Stomach (tissue), 9 donors: Measurements from ENCODE around the gene CD28. TPM values are rescaled to one million over a fixed set of nuclear protein-coding genes. Genes with fewer than 3 reads are reported as not detected.

Experiments used
- DNase-seq, 2 donors: peaks; one replicate each; pipeline versions ENCODE4 v3.0.0 to v3.0.0-alpha.2; 2013 to 2019
- H3K27ac ChIP-seq, 5 donors: fragments of 200-600 bp in 4 of 5; sonication (generic) in 4 of 5; one replicate each; pipeline ENCODE4 v1.5.1; 2013 to 2019; ENCODE audit warnings: mild to moderate bottlenecking in 1 of 5, moderate library complexity in 1 of 5
- H3K27me3 ChIP-seq, 3 donors: fragments of 200-600 bp; sonication (generic); one replicate each; pipeline ENCODE4 v1.5.1; 2017 to 2019; ENCODE audit warnings: mixed run types in 1 of 3
- H3K36me3 ChIP-seq, 4 donors: fragments of 200-600 bp; sonication (generic); 1 replicate in 3 of 4; 2 replicates in 1 of 4; pipeline ENCODE4 v1.5.1; 2016 to 2019
- H3K4me1 ChIP-seq, 4 donors: fragments of 200-600 bp; sonication (generic); one replicate each; pipeline ENCODE4 v1.5.1; 2016 to 2019
- H3K4me3 ChIP-seq, 4 donors: fragments of 200-600 bp; sonication (generic) in 3 of 4; one replicate each; pipeline ENCODE4 v1.5.1; 2016 to 2019; ENCODE audit warnings: mild to moderate bottlenecking in 1 of 4
- H3K9me3 ChIP-seq, 4 donors: fragments of 200-600 bp; sonication (generic); one replicate each; pipeline ENCODE4 v1.5.1; 2016 to 2019
- CTCF ChIP-seq, 7 experiments: fragments of 450-650 bp in 4 of 7; fragments of 200-600 bp in 3 of 7; sonication (generic) in 3 of 7; IDR thresholded peaks; one replicate each; pipeline ENCODE4 v1.5.1; 2016 to 2019; ENCODE audit warnings: antibody characterized with exemption in 7 of 7, control low read depth in 2 of 7, mild to moderate bottlenecking in 1 of 7
- EP300 ChIP-seq: sonication (generic); formaldehyde crosslinking; IDR thresholded peaks from one replicate; pipeline ENCODE4 v1.6.1; 2017; ENCODE audit warnings: antibody characterized with exemption
- POLR2A ChIP-seq, 4 donors: fragments of 450-650 bp; IDR thresholded peaks; one replicate each; pipeline ENCODE4 v1.6.1; 2016; ENCODE audit warnings: antibody characterized with exemption in 4 of 4, control low read depth in 2 of 4, mild to moderate bottlenecking in 1 of 4, moderate library complexity in 1 of 4
- POLR2AphosphoS5 ChIP-seq, 3 donors: sonication (generic); formaldehyde crosslinking; IDR thresholded peaks; one replicate each; pipeline ENCODE4 v1.6.1; 2016; ENCODE audit warnings: antibody characterized with exemption in 3 of 3
- WGBS, 5 donors: extraction: QIAGEN DNeasy Blood & Tissue Kit in 3 of 5; methylation state at CpG; one replicate each; pipeline versions ENCODE4 v1.1.5 to v1.1.7; 2013 to 2018; 5-methylcytosine and 5-hydroxymethylcytosine counted together
- intact Hi-C: fragments of 100-400 bp; cut with DNase I; formaldehyde crosslinking; loops from one replicate; pipeline ENCODE4 v1.15.1; 2023; ENCODE audit warnings: low total_unique reads
- polyA plus RNA-seq, 3 donors: library from polyadenylated mRNA; stranded (reverse); fragments of 200-250 nt; gene quantifications; one replicate each; pipeline ENCODE4 v1.2.3, GENCODE V29; 2013
- total RNA-seq, 5 donors: library from RNA; depleted of rRNA; stranded (reverse); fragments of >200 nt; gene quantifications; one replicate each; pipeline versions ENCODE4 v1.1.0 to v1.2.3, GENCODE V29; 2014 to 2016
- donor health status: healthy with polysubstance abuse.
- donor health status: Bipolar disorder and iron deficiency.
- donor health status: healthy.

Gene CD28
- total and polyA plus RNA-seq, 8 donors: 0.15 to 4.4 (median 0.27) TPM; not detected in 2

DNA sequence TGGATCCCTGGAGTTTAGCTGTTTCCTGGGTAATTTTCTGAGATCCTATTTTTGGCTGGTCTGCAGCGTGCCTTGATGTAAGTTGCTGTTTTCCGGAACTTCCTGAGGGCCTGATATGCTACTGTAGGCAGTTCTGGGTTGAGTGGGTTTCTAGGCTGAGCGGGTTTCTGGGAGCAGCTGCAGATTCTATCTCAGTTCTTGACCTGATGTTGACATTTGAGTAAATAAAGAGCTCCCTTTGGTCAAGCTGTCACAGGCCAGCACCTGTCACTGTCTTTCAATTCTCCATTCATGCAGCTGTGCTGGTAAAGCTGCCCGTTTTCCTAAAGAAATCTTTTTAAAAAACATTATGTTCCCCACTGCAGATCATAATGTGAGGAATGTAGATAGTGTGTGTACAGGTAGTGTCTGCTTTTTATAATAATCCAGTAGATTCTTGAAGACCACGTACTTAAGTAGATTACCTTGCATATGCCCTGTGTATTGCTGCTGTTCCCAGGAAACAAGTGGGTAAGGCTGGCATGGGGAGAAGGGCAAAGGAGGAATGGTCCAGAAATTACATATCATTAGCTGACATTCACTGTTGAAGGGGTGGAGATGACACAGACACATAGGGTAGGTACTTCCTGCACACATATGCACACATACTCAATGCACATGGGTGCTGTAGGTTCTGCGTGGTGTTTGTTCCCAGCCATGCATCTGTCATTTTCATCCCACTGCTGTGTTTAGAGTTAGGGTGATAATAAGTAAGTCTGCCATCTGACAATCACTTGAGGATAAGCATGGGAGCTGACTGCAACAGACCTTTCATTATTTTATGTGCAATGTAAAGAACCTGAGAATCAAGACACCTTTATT lies 25.9 kb downstream of the CD28 start:
- H3K36me3 ChIP-seq: no peaks in the 10 kb centered on the region
- no peak overlapping the region for H3K4me3 ChIP-seq
- no peak overlapping the region for H3K27ac ChIP-seq
- WGBS, 5 donors: 82 to 87% (median 86%) methylated on average over 6 of the region's 6 CpGs
- DNase-seq: no peak
- H3K27me3 ChIP-seq: no peaks in the 10 kb centered on the region
- no peaks in the 10 kb centered on the region for H3K9me3 ChIP-seq
- intact Hi-C loops: no loop called here
- no peak for TF ChIP-seq CTCF (IDR thresholded peaks at IDR 0.05)
- no peak for TF ChIP-seq EP300
- no peak for TF ChIP-seq POLR2AphosphoS5 (IDR thresholded peaks at IDR 0.05)
- TF ChIP-seq POLR2A (IDR thresholded peaks at IDR 0.05): no peak
- H3K4me1 ChIP-seq: peaks cover 0 to 3% (median 0%) of the 10 kb centered on the region in 4 donors

GRCh38 chr2:203732953-203733510 lies 26.6 kb downstream of the CD28 start:
- no peak for DNase-seq
- Histone ChIP-seq H3K9me3 (no peaks in the 10 kb centered on the region), H3K4me3 (no peak overlapping the region), H3K4me1 (peaks cover 0 to 6% (median 5%) of the 10 kb centered on the region in 4 donors), H3K27ac (no peak overlapping the region), H3K27me3 (no peaks in the 10 kb centered on the region), H3K36me3 (no peaks in the 10 kb centered on the region)
- no peak for TF ChIP-seq POLR2AphosphoS5 (IDR thresholded peaks at IDR 0.05)
- TF ChIP-seq CTCF (IDR thresholded peaks at IDR 0.05): no peak
- no peak for TF ChIP-seq POLR2A (IDR thresholded peaks at IDR 0.05)
- no peak for TF ChIP-seq EP300
- intact Hi-C loops: no loop called here
- WGBS, 5 donors: 82 to 91% (median 87%) methylated on average over 3 of the region's 3 CpGs

GRCh38 chr2:203733684-203734083 lies 27.2 kb downstream of the CD28 start:
- TF ChIP-seq EP300: no peak
- no peak for TF ChIP-seq POLR2A (IDR thresholded peaks at IDR 0.05)
- TF ChIP-seq CTCF (IDR thresholded peaks at IDR 0.05): no peak
- no peak for TF ChIP-seq POLR2AphosphoS5 (IDR thresholded peaks at IDR 0.05)
- Histone ChIP-seq H3K27ac (no peak overlapping the region), H3K4me1 (peaks cover 0 to 8% (median 6%) of the 10 kb centered on the region in 4 donors), H3K9me3 (no peaks in the 10 kb centered on the region), H3K36me3 (no peaks in the 10 kb centered on the region), H3K4me3 (no peak overlapping the region), H3K27me3 (no peaks in the 10 kb centered on the region)
- intact Hi-C loops: no loop called here
- WGBS, 5 donors: 74 to 100% (median 93%) methylated on average over 1 of the region's 1 CpG
- no peak for DNase-seq

GRCh38 chr2:203734276-203734983 lies 28.0 kb downstream of the CD28 start:
- no peak for DNase-seq
- intact Hi-C loops: no loop called here

More at GRCh38 chr2:203734276-203734983, 28.0 kb downstream of the CD28 start:
- Histone ChIP-seq H3K4me1 (peaks cover 0 to 8% (median 6%) of the 10 kb centered on the region in 4 donors), H3K27me3 (no peaks in the 10 kb centered on the region), H3K9me3 (no peaks in the 10 kb centered on the region), H3K4me3 (no peak overlapping the region), H3K36me3 (no peaks in the 10 kb centered on the region), H3K27ac (no peak overlapping the region)
- 95 to 98% (median 97%) methylated on average over 12 of the region's 12 CpGs for WGBS, 5 donors
- no peak for TF ChIP-seq POLR2AphosphoS5 (IDR thresholded peaks at IDR 0.05)
- no peak for TF ChIP-seq POLR2A (IDR thresholded peaks at IDR 0.05)
- TF ChIP-seq EP300: no peak
- no peak for TF ChIP-seq CTCF (IDR thresholded peaks at IDR 0.05)
